OCI-LY1 (cell line): ENCODE results near the gene RSPRY1.

Experiments used
- H2AFZ ChIP-seq: fragments of 200-600 bp; sonication (generic), shearing (Covaris generic); 2 replicates; pipeline ENCODE4 v1.6.0; 2014; ENCODE audit warnings: antibody characterized with exemption, mild to moderate bottlenecking, low read length
- H3F3A ChIP-seq: fragments of 200-600 bp; sonication (generic), shearing (Covaris generic); 2 replicates; pipeline ENCODE4 v1.6.0; 2014; ENCODE audit warnings: mild to moderate bottlenecking, antibody characterized with exemption, low read length, moderate library complexity; ENCODE audit not compliant: insufficient read depth
- H3K27ac ChIP-seq: fragments of 200-600 bp; sonication (generic); 2 replicates; pipeline ENCODE4 v1.5.1; 2014; ENCODE audit warnings: low read length, mixed run types, mild to moderate bottlenecking, low read depth; ENCODE audit not compliant: poor library complexity, severe bottlenecking
- H3K27me3 ChIP-seq: fragments of 200-600 bp; sonication (generic); 2 replicates; pipeline ENCODE4 v1.6.0; 2014; ENCODE audit warnings: antibody characterized with exemption, mild to moderate bottlenecking, low read length, moderate library complexity; ENCODE audit not compliant: insufficient read depth
- H3K36me3 ChIP-seq: fragments of 200-600 bp; sonication (generic); 2 replicates; pipeline ENCODE4 v1.6.1; 2014; ENCODE audit warnings: mild to moderate bottlenecking, antibody characterized with exemption, low read length, moderate library complexity, mixed read lengths; ENCODE audit not compliant: insufficient read depth
- H3K4me1 ChIP-seq: fragments of 200-600 bp; sonication (generic); 2 replicates; pipeline ENCODE4 v1.5.1; 2014; ENCODE audit warnings: mild to moderate bottlenecking, low read length, moderate library complexity; ENCODE audit not compliant: insufficient read depth, severe bottlenecking
- H3K4me2 ChIP-seq: fragments of 200-600 bp; sonication (generic), shearing (Covaris generic); 2 replicates; pipeline ENCODE4 v1.6.1; 2014; ENCODE audit warnings: low read length
- H3K4me3 ChIP-seq: fragments of 200-600 bp; sonication (generic); 2 replicates; pipeline ENCODE4 v1.5.1; 2014; ENCODE audit warnings: low read length, low read depth, mild to moderate bottlenecking, mixed read lengths; ENCODE audit not compliant: poor library complexity, severe bottlenecking
- H3K79me2 ChIP-seq: fragments of 200-600 bp; shearing (Covaris generic); 2 replicates; pipeline ENCODE4 v1.6.1; 2016; ENCODE audit warnings: mixed run types, low read length, mixed read lengths; ENCODE audit not compliant: insufficient read depth
- H3K9ac ChIP-seq: fragments of 200-600 bp; sonication (generic), shearing (Covaris generic); 2 replicates; pipeline ENCODE4 v1.6.1; 2014; ENCODE audit warnings: mild to moderate bottlenecking, low read length, mixed read lengths
- H3K9me2 ChIP-seq: fragments of 200-600 bp; sonication (generic), shearing (Covaris generic); 2 replicates; pipeline ENCODE4 v1.6.1; 2014; ENCODE audit warnings: low read depth, mild to moderate bottlenecking, low read length, mixed read lengths
- H3K9me3 ChIP-seq: fragments of 200-600 bp; shearing (Covaris generic); 2 replicates; pipeline ENCODE4 v1.6.1; 2014; ENCODE audit warnings: low read length, mixed read lengths
- H4K20me1 ChIP-seq: fragments of 200-600 bp; sonication (generic), shearing (Covaris generic); 2 replicates; pipeline ENCODE4 v1.6.0; 2016; ENCODE audit warnings: mild to moderate bottlenecking, low read length; ENCODE audit not compliant: insufficient read depth
- EZH2 ChIP-seq: fragments of 200-600 bp; sonication (generic), shearing (Covaris generic); IDR thresholded peaks from 2 replicates; pipeline ENCODE4 v1.8.0; 2017; ENCODE audit warnings: borderline replicate concordance, mixed run types, mild to moderate bottlenecking, antibody characterized with exemption, low read length, moderate library complexity, mixed read lengths
- TF ChIP-seq, protein P1 (sequence below): fragments of 200-600 bp; sonication (generic), shearing (Covaris generic); IDR thresholded peaks from 2 replicates; pipeline ENCODE4 v1.5.1; 2017; ENCODE audit warnings: mild to moderate bottlenecking, antibody characterized with exemption, low read length, moderate library complexity, mixed read lengths

RSPRY1 gene

DNA sequence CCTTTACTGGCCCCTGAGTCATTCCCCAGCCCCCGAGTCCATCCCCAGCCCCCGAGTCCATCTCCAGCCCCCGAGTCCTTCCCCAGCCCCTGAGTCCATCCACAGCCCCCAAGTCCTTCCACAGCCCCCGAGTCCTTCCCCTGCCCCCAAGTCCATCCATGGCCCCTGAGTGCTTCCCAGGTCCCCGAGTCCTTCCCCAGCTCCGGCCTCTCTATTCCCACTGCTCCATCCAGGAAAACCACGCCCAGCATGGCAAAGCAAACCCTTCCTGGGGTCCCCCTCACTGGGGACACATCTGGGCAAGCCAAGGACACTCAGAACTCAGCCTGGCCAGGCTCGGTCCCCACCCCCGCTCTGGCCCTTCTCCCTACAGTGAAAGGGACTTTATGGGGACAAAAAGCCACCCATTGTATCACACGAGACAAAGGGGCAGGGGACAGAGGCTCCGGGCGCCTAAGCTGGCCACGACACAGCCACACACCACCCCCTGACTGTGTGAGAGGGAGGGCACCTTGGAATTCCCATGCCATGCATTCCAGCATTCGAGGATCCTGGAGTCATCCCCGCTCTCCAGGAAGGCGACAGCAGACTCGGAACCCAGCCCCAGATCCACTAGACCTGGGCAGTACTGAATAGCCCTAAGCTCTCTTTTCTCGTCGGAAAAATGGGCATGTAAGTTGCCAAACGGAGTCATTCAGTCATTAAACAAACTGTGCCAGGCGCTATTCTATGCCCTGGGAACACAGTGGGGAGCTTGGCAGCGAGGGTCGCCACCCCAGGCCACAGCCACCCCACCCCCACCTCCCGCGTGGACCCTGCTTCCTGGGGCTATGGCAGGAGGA, 84.3 kb downstream of the RSPRY1 start:
- no peaks in the 10 kb centered on the region for H3K9me2 ChIP-seq
- H3K9me3 ChIP-seq: no peaks in the 10 kb centered on the region
- no peaks in the 10 kb centered on the region for H4K20me1 ChIP-seq
- no peak overlapping the region for H3K9ac ChIP-seq
- peaks cover 13% of the 10 kb centered on the region for H3K4me1 ChIP-seq
- H3K79me2 ChIP-seq: no peaks in the 10 kb centered on the region
- no peaks in the 10 kb centered on the region for H3K36me3 ChIP-seq
- H3K4me2 ChIP-seq: no peak overlapping the region
- H3F3A ChIP-seq: no peaks in the 10 kb centered on the region
- no peak overlapping the region for H2AFZ ChIP-seq
- TF ChIP-seq, protein P1, sequence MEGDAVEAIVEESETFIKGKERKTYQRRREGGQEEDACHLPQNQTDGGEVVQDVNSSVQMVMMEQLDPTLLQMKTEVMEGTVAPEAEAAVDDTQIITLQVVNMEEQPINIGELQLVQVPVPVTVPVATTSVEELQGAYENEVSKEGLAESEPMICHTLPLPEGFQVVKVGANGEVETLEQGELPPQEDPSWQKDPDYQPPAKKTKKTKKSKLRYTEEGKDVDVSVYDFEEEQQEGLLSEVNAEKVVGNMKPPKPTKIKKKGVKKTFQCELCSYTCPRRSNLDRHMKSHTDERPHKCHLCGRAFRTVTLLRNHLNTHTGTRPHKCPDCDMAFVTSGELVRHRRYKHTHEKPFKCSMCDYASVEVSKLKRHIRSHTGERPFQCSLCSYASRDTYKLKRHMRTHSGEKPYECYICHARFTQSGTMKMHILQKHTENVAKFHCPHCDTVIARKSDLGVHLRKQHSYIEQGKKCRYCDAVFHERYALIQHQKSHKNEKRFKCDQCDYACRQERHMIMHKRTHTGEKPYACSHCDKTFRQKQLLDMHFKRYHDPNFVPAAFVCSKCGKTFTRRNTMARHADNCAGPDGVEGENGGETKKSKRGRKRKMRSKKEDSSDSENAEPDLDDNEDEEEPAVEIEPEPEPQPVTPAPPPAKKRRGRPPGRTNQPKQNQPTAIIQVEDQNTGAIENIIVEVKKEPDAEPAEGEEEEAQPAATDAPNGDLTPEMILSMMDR: no peak
- TF ChIP-seq EZH2: no peak
- H3K4me3 ChIP-seq: no peak overlapping the region
- H3K27me3 ChIP-seq: no peaks in the 10 kb centered on the region
- H3K27ac ChIP-seq: no peak overlapping the region

DNA sequence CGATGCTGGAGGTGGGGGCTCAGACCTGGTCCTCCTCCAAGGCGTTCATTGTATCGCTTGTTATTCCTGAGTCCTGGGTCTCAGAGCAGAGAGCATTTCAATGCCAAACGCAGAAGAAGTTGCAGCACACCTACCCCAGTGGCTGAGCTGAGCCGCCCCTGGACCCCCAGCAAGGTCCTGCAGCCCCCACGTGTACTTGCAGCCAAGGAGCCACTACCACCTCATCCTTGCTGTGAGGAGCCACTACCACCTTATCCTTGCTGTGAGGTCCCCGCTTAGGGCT, 84.9 kb downstream of the RSPRY1 start:
- Histone ChIP-seq H3K4me1 (peaks cover 12% of the 10 kb centered on the region), H3K79me2 (no peaks in the 10 kb centered on the region), H3F3A (no peaks in the 10 kb centered on the region), H4K20me1 (no peaks in the 10 kb centered on the region), H3K27me3 (no peaks in the 10 kb centered on the region), H3K9me3 (no peaks in the 10 kb centered on the region), H2AFZ (no peak overlapping the region), H3K36me3 (no peaks in the 10 kb centered on the region), H3K27ac (no peak overlapping the region), H3K4me2 (no peak overlapping the region), H3K4me3 (no peak overlapping the region), H3K9ac (no peak overlapping the region), H3K9me2 (no peaks in the 10 kb centered on the region)
- no peak for TF ChIP-seq EZH2
- TF ChIP-seq, protein P1: no peak

DNA sequence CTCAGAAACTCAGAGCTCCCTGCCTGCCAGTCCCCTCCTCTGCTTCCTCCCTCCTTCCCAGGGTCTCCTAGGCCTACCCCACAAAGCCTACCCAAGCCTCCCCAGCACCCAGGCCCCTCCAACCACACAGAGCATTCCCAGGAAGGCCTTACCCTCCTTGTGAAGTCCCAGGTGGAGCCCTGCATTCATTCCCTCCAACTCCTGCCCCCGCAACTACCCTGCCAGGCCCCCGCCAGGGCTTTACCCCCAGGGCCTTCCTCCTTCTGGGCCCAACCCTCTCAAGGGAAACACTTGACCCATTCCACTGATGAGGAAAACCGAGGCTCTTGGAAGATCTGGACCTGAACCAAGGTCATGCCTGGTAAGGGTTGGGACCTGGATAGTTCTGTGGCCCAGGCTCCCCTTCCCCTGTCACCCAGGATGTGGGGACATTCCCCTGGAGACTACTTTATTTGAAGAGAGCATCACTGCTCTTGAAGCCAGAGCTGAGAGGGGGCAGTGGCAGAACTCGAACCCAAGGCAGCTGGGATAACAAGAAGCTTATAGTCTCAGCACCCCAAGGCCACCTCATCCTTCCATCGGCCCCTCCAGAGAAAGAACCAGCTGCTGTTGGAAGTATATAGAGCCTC, 85.9 kb downstream of the RSPRY1 start:
- H3K9ac ChIP-seq: no peak overlapping the region
- no peaks in the 10 kb centered on the region for H3K9me2 ChIP-seq
- no peaks in the 10 kb centered on the region for H3K79me2 ChIP-seq
- H2AFZ ChIP-seq: no peak overlapping the region
- H3K27me3 ChIP-seq: no peaks in the 10 kb centered on the region
- H3K9me3 ChIP-seq: no peaks in the 10 kb centered on the region
- no peak overlapping the region for H3K4me3 ChIP-seq
- no peaks in the 10 kb centered on the region for H4K20me1 ChIP-seq
- TF ChIP-seq, protein P1: no peak
- TF ChIP-seq EZH2: no peak
- peaks cover 2% of the 10 kb centered on the region for H3K4me1 ChIP-seq
- no peaks in the 10 kb centered on the region for H3K36me3 ChIP-seq
- H3K27ac ChIP-seq: no peak overlapping the region
- H3F3A ChIP-seq: no peaks in the 10 kb centered on the region
- H3K4me2 ChIP-seq: no peak overlapping the region
